K562 (cell line): ENCODE results near the gene POU4F3. TPM values are rescaled to one million over a fixed set of nuclear protein-coding genes. Genes with fewer than 3 reads are reported as not detected.

ENCODE experiments used
- CBFA2T3 ChIP-seq: fragments of 450-650 bp; IDR thresholded peaks from 2 replicates; pipeline ENCODE4 v1.6.1; 2017
- CHAMP1 ChIP-seq: fragments of 450-650 bp; IDR thresholded peaks from 2 replicates; pipeline ENCODE4 v1.6.1; 2016; ENCODE audit warnings: mild to moderate bottlenecking
- EHMT2 ChIP-seq: fragments of 450-650 bp; IDR thresholded peaks from 2 replicates; pipeline ENCODE4 v1.6.1; 2018; ENCODE audit warnings: antibody characterized with exemption
- FOXK2 ChIP-seq, 2 experiments: fragments of 450-650 bp; IDR thresholded peaks in 1 of 2; conservative IDR thresholded peaks in 1 of 2; 2 replicates each; pipeline ENCODE4 v1.6.1; 2016; ENCODE audit warnings: low read depth in 2 of 2, mild to moderate bottlenecking in 1 of 2
- FUS ChIP-seq: fragments of 200-400 bp; formaldehyde crosslinking; optimal IDR thresholded peaks from 2 replicates; pipeline ENCODE3; 2017; ENCODE audit warnings: low read depth, low read length
- GABPB2 ChIP-seq: fragments of 250-450 bp; sonication (Bioruptor Pico); conservative IDR thresholded peaks from 2 replicates; pipeline ENCODE4 v1.5.1; 2021; ENCODE audit warnings: mild to moderate bottlenecking
- HNRNPUL1 ChIP-seq: fragments of 200-400 bp; formaldehyde crosslinking; IDR thresholded peaks from 2 replicates; pipeline ENCODE4 v1.6.1; 2017; ENCODE audit warnings: low read length
- KLF13 ChIP-seq: fragments of 450-650 bp; IDR thresholded peaks from 2 replicates; pipeline ENCODE4 v1.6.1; 2016; ENCODE audit warnings: missing genetic modification characterization, low read depth, mild to moderate bottlenecking, missing compliant biosample characterization, moderate library complexity, borderline replicate concordance
- POU5F1 ChIP-seq: fragments of 150-350 bp; IDR thresholded peaks from 2 replicates; pipeline ENCODE4 v1.6.1; 2014; ENCODE audit warnings: borderline replicate concordance, low read length, low read depth, mild to moderate bottlenecking; ENCODE audit not compliant: partially characterized antibody
- PRMT5 ChIP-seq: sonication (generic); formaldehyde crosslinking; IDR thresholded peaks from 2 replicates; pipeline ENCODE4 v1.5.0; 2020; ENCODE audit warnings: missing genetic modification reagents
- SMAD4 ChIP-seq: fragments of 250-450 bp; sonication (Bioruptor Pico); conservative IDR thresholded peaks from 2 replicates; pipeline ENCODE4 v1.8.0; 2021; ENCODE audit warnings: inconsistent platforms, mild to moderate bottlenecking, moderate library complexity
- SMARCA5 ChIP-seq: fragments of 450-650 bp; IDR thresholded peaks from 2 replicates; pipeline ENCODE4 v1.6.1; 2016
- SRSF7 ChIP-seq: fragments of 200-400 bp; formaldehyde crosslinking; optimal IDR thresholded peaks from 2 replicates; pipeline ENCODE3; 2017; ENCODE audit warnings: mild to moderate bottlenecking, low read depth, low read length
- TCF7 ChIP-seq: sonication (generic); IDR thresholded peaks from 2 replicates; pipeline ENCODE4 v1.6.1; 2016; ENCODE audit warnings: antibody characterized with exemption, borderline replicate concordance
- XRCC3 ChIP-seq: fragments of 450-650 bp; IDR thresholded peaks from 2 replicates; pipeline ENCODE4 v1.6.1; 2017; ENCODE audit warnings: mild to moderate bottlenecking, moderate library complexity
- ZNF124 ChIP-seq: sonication (generic); formaldehyde crosslinking; IDR thresholded peaks from 2 replicates; pipeline ENCODE4 v1.8.1; 2022; ENCODE audit warnings: missing genetic modification reagents
- ZNF197 ChIP-seq: fragments of 200-800 bp; sonication (Bioruptor generic); IDR thresholded peaks from 2 replicates; pipeline ENCODE4 v1.6.1; 2016; ENCODE audit warnings: low read depth, missing genetic modification characterization, missing compliant biosample characterization
- ZNF212 ChIP-seq: fragments of 450-650 bp; formaldehyde crosslinking; IDR thresholded peaks from 2 replicates; pipeline ENCODE4 v1.4.0; 2020; ENCODE audit warnings: mild to moderate bottlenecking
- ZNF583 ChIP-seq: fragments of 250-450 bp; sonication (Bioruptor Pico); IDR thresholded peaks from 2 replicates; pipeline ENCODE4 v1.4.0; 2020
- polyA plus RNA-seq, 8 experiments: library from polyadenylated mRNA; depleted of rRNA in 4 of 8; stranded (reverse) in 5 of 8; unstranded in 3 of 8; fragments of >200 nt; fragmentation: Nextera tagmentation in 2 of 8; fragmentation: Illumina TruSeq in 1 of 8; extraction: Ambion mirVana in 2 of 8; extraction: Trizol in 1 of 8; gene quantifications; 2 replicates each; pipeline versions ENCODE4 v1.2.1 to v1.2.3, GENCODE V29; 2011 to 2014; ENCODE audit warnings: inconsistent platforms in 1 of 8, missing spikeins in 1 of 8
- total RNA-seq, 7 experiments: library from RNA; depleted of rRNA in 6 of 7; stranded (reverse); fragments of >200 nt in 6 of 7; fragmentation: Illumina TruSeq in 2 of 7; extraction: Trizol in 2 of 7; gene quantifications; 2 replicates each; pipeline versions ENCODE4 v1.2.1 to v1.2.3, GENCODE V29; 2011 to 2021; ENCODE audit warnings: low replicate concordance in 1 of 7
- TF ChIP-seq, protein P1 (sequence below), 2 experiments: fragments of 200-800 bp in 1 of 2; sonication (Bioruptor generic) in 1 of 2; sonication (generic) in 1 of 2; formaldehyde crosslinking in 1 of 2; IDR thresholded peaks in 1 of 2; conservative IDR thresholded peaks in 1 of 2; 2 replicates each; pipeline versions ENCODE4 v1.5.0 to v1.6.1; 2016 to 2020; ENCODE audit warnings: missing compliant biosample characterization in 1 of 2, missing genetic modification characterization in 1 of 2, missing genetic modification reagents in 1 of 2
- TF ChIP-seq, protein P2 (sequence below): sonication (generic); formaldehyde crosslinking; IDR thresholded peaks from 2 replicates; pipeline ENCODE4 v1.8.1; 2023; ENCODE audit warnings: mild to moderate bottlenecking, missing genetic modification reagents, moderate library complexity
- TF ChIP-seq, protein P3 (sequence below): sonication (generic); formaldehyde crosslinking; IDR thresholded peaks from 2 replicates; pipeline ENCODE4 v1.8.0; 2022; ENCODE audit warnings: missing genetic modification reagents, mild to moderate bottlenecking, moderate library complexity, borderline replicate concordance

The POU4F3 gene
- total and polyA plus RNA-seq, 9 of the 15 experiments (the other 6 are each of a cell fraction or from before 2014, with no cell fraction given), result 0.04 to 0.13 (median 0.07) TPM; not detected in 6

DNA sequence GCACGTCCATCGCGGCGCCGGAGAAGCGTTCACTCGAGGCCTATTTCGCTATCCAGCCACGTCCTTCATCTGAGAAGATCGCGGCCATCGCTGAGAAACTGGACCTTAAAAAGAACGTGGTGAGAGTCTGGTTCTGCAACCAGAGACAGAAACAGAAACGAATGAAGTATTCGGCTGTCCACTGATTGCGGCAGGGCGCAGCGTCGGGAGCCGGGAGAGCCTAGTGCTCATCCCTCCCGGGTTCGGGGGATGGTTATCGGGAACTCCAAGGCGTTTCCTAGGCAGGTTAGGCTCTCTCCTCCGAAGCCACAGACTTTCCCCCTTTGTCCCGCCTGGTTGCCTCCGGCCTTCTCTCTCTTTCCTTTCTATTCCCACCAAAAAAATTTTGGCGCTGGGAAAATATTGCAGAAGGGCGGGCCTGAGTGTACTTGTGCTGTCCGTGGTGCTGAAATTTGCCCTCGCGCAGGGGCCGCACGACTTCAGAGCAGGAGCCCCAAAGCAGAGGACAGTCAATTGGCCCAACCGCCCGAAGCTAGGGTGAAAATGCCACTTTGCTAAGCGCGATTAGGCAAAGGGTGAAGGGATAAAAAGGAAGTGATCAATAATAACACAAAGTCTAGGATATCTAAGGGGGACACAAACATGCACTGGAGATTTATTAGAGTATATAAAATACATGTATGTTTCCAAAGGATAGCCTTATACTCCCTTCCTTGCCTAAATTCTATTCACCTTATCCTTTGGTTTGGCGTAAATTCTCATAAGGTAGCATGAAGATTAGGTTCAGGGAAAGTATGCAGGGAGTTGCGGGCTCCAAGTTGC is 1.8 kb downstream of the POU4F3 start (continued):
- TF ChIP-seq, protein P1, sequence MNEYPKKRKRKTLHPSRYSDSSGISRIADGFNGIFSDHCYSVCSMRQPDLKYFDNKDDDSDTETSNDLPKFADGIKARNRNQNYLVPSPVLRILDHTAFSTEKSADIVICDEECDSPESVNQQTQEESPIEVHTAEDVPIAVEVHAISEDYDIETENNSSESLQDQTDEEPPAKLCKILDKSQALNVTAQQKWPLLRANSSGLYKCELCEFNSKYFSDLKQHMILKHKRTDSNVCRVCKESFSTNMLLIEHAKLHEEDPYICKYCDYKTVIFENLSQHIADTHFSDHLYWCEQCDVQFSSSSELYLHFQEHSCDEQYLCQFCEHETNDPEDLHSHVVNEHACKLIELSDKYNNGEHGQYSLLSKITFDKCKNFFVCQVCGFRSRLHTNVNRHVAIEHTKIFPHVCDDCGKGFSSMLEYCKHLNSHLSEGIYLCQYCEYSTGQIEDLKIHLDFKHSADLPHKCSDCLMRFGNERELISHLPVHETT (CRISPR knock-in tag; conservative IDR thresholded peaks at IDR 0.05 in 1 of 2, IDR thresholded peaks at IDR 0.05 in 1 of 2), result no peak
- TF ChIP-seq, protein P2, sequence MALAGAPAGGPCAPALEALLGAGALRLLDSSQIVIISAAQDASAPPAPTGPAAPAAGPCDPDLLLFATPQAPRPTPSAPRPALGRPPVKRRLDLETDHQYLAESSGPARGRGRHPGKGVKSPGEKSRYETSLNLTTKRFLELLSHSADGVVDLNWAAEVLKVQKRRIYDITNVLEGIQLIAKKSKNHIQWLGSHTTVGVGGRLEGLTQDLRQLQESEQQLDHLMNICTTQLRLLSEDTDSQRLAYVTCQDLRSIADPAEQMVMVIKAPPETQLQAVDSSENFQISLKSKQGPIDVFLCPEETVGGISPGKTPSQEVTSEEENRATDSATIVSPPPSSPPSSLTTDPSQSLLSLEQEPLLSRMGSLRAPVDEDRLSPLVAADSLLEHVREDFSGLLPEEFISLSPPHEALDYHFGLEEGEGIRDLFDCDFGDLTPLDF (CRISPR knock-in tag), result no peak
- TF ChIP-seq ZNF583 (no peak), XRCC3 (no peak), GABPB2 (no peak), ZNF212 (CRISPR knock-in tag) (no peak), POU5F1 (no peak), SMARCA5 (no peak), SMAD4 (CRISPR knock-in tag) (0 out of 2 replicates have a peak, but pooled peaks have one; percentile 35), FOXK2 (conservative IDR thresholded peaks at IDR 0.05 in 1 of 2, IDR thresholded peaks at IDR 0.05 in 1 of 2; ENCODE audit: low read depth in 2 of 2) (no peak), KLF13 (tag) (no peak), CHAMP1 (peak; percentile 49), HNRNPUL1 (no peak), ZNF124 (no peak), FUS (no peak), SRSF7 (no peak), EHMT2 (peak; percentile 98), CBFA2T3 (no peak), ZNF197 (CRISPR knock-in tag) (no peak), PRMT5 (CRISPR knock-in tag) (peak; percentile 88), TCF7 (no peak)
- TF ChIP-seq, protein P3, sequence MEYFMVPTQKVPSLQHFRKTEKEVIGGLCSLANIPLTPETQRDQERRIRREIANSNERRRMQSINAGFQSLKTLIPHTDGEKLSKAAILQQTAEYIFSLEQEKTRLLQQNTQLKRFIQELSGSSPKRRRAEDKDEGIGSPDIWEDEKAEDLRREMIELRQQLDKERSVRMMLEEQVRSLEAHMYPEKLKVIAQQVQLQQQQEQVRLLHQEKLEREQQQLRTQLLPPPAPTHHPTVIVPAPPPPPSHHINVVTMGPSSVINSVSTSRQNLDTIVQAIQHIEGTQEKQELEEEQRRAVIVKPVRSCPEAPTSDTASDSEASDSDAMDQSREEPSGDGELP (CRISPR knock-in tag), result peak; percentile 30; the same call in 1 of the 2 replicates
